Astrocyte (in vitro differentiated cells and primary cell): ENCODE measurements around the gene TATDN2. TPM values are rescaled to one million over a fixed set of nuclear protein-coding genes. Genes with fewer than 3 reads are reported as not detected.

ENCODE experiments used
- DNase-seq: peaks from one replicate; pipeline ENCODE4 v3.0.0-alpha.2; 2010; ENCODE audit warnings: low read depth
- FAIRE-seq: peaks from 2 replicates; lab custom pipeline; 2011; peaks lifted over from hg19 to GRCh38; lab: Jason Lieb, UNC
- H2AFZ ChIP-seq: 2 replicates; pipeline ENCODE4 v1.6.0; 2012; ENCODE audit warnings: low read depth, low read length, inconsistent platforms
- H3K27ac ChIP-seq: 2 replicates; pipeline ENCODE4 v1.5.1; 2011; ENCODE audit warnings: low read depth, low read length, inconsistent platforms
- H3K27me3 ChIP-seq: 2 replicates; pipeline ENCODE4 v1.6.0; 2011; ENCODE audit warnings: low read length, inconsistent platforms; ENCODE audit not compliant: insufficient read depth
- H3K36me3 ChIP-seq: 2 replicates; pipeline ENCODE4 v1.5.1; 2011; ENCODE audit warnings: low read length, inconsistent platforms; ENCODE audit not compliant: insufficient read depth
- H3K4me1 ChIP-seq: 2 replicates; pipeline ENCODE4 v1.5.1; 2011; ENCODE audit warnings: low read length, inconsistent platforms; ENCODE audit not compliant: insufficient read depth
- H3K4me2 ChIP-seq: 2 replicates; pipeline ENCODE4 v1.6.0; 2012; ENCODE audit warnings: low read length, inconsistent platforms
- H3K4me3 ChIP-seq: 2 replicates; pipeline ENCODE4 v1.5.1; 2011; ENCODE audit warnings: low read depth, mild to moderate bottlenecking, low read length, inconsistent platforms; ENCODE audit not compliant: insufficient read depth
- H3K79me2 ChIP-seq: 2 replicates; pipeline ENCODE4 v1.6.0; 2012; ENCODE audit warnings: mild to moderate bottlenecking, low read length, inconsistent platforms; ENCODE audit not compliant: insufficient read depth
- H3K9ac ChIP-seq: 2 replicates; pipeline ENCODE4 v1.6.0; 2012; ENCODE audit warnings: mild to moderate bottlenecking, low read length, inconsistent platforms
- H3K9me3 ChIP-seq: 2 replicates; pipeline ENCODE4 v1.5.1; 2012; ENCODE audit warnings: low read depth, mild to moderate bottlenecking, low read length, inconsistent platforms; ENCODE audit not compliant: insufficient read depth
- H4K20me1 ChIP-seq: 2 replicates; pipeline ENCODE4 v1.6.0; 2012; ENCODE audit warnings: low read length, inconsistent platforms; ENCODE audit not compliant: insufficient read depth
- H3K27ac Mint-ChIP-seq: one replicate; pipeline ENCODE4 v1.8.0; 2021; ENCODE audit warnings: mild to moderate bottlenecking, mixed read lengths; ENCODE audit not compliant: unreplicated experiment
- H3K27me3 Mint-ChIP-seq: one replicate; pipeline ENCODE4 v1.8.0; 2021; ENCODE audit warnings: low read depth, mixed read lengths; ENCODE audit not compliant: unreplicated experiment
- H3K36me3 Mint-ChIP-seq: one replicate; pipeline ENCODE4 v1.8.0; 2021; ENCODE audit warnings: low read depth, mixed read lengths; ENCODE audit not compliant: unreplicated experiment
- H3K4me1 Mint-ChIP-seq: one replicate; pipeline ENCODE4 v1.8.0; 2021; ENCODE audit warnings: low read depth, mixed read lengths; ENCODE audit not compliant: unreplicated experiment
- H3K4me3 Mint-ChIP-seq: one replicate; pipeline ENCODE4 v1.8.0; 2021; ENCODE audit warnings: mild to moderate bottlenecking, moderate library complexity, mixed read lengths; ENCODE audit not compliant: unreplicated experiment
- H3K9me3 Mint-ChIP-seq: one replicate; pipeline ENCODE4 v1.8.0; 2021; ENCODE audit warnings: mild to moderate bottlenecking, mixed read lengths; ENCODE audit not compliant: unreplicated experiment
- EZH2 ChIP-seq: IDR thresholded peaks from 2 replicates; pipeline ENCODE4 v1.6.1; 2012; ENCODE audit warnings: mild to moderate bottlenecking, low read length, inconsistent platforms; ENCODE audit not compliant: insufficient read depth
- total RNA-seq: library from RNA; stranded (reverse); gene quantifications from 2 replicates; pipeline ENCODE4 v1.2.1, GENCODE V29; 2021
- TF ChIP-seq, protein P1 (sequence below): IDR thresholded peaks from 2 replicates; pipeline ENCODE4 v1.5.1; 2011; ENCODE audit warnings: low read depth, mild to moderate bottlenecking, inconsistent platforms, low read length, moderate library complexity; ENCODE audit not compliant: insufficient read depth

The TATDN2 gene
- total RNA-seq, 1 donor from 2014 or later = 29.5 TPM

DNA sequence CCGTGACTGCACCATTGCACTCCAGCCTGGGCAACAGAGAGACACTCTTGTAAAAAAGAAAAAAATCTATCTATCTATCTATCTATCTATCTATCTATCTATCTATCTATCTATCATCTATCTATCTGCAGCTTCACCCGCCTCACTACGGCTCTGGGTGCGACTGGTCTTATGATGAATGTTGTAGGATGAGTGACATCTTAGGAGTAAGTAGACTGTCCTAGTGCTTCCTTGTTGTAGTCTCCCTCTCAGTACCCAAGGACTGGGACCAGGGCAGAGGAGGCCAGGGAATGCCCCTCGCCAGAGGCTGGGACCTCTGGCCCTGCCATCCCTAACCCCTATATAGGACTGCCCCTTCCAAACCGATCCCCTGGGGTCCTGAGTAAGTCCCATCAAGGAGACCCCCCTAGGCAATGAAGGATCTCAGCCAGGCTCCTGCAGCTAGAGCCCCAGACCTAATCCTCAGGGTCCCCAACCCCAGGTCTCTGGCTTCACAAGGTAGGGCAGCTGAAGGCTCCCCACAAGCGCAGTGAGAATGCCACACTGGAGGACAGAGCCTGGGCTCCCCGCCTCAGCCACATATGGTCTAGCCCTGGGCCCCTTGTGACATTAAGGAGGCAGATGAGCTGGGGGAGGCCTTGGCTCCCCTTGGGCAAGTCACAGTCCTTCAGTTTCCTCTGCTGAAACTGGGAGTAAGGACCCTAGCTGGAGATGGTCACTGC is 73.5 kb downstream of the TATDN2 start:
- H3K9me3 Mint-ChIP-seq = no peaks in the 10 kb centered on the region
- no peak for FAIRE-seq
- Histone ChIP-seq H3K9ac (no peak overlapping the region), H3K36me3 (peaks cover 23% of the 10 kb centered on the region), H3K4me1 (peaks cover 6% of the 10 kb centered on the region), H3K27ac (no peak overlapping the region), H3K79me2 (peaks cover 42% of the 10 kb centered on the region), H3K27me3 (peaks cover 14% of the 10 kb centered on the region), H3K9me3 (no peaks in the 10 kb centered on the region), H4K20me1 (peaks cover 35% of the 10 kb centered on the region), H3K4me2 (peak overlapping the region; percentile 93), H2AFZ (no peak overlapping the region), H3K4me3 (no peak overlapping the region)
- H3K27ac Mint-ChIP-seq = peak overlapping the region; percentile 77
- H3K4me1 Mint-ChIP-seq = peaks cover 22% of the 10 kb centered on the region
- peak overlapping the region; percentile 99 for H3K4me3 Mint-ChIP-seq
- H3K27me3 Mint-ChIP-seq = peaks cover 26% of the 10 kb centered on the region
- H3K36me3 Mint-ChIP-seq = peaks cover 22% of the 10 kb centered on the region
- DNase-seq = no peak
- TF ChIP-seq EZH2 = no peak
- TF ChIP-seq, protein P1, sequence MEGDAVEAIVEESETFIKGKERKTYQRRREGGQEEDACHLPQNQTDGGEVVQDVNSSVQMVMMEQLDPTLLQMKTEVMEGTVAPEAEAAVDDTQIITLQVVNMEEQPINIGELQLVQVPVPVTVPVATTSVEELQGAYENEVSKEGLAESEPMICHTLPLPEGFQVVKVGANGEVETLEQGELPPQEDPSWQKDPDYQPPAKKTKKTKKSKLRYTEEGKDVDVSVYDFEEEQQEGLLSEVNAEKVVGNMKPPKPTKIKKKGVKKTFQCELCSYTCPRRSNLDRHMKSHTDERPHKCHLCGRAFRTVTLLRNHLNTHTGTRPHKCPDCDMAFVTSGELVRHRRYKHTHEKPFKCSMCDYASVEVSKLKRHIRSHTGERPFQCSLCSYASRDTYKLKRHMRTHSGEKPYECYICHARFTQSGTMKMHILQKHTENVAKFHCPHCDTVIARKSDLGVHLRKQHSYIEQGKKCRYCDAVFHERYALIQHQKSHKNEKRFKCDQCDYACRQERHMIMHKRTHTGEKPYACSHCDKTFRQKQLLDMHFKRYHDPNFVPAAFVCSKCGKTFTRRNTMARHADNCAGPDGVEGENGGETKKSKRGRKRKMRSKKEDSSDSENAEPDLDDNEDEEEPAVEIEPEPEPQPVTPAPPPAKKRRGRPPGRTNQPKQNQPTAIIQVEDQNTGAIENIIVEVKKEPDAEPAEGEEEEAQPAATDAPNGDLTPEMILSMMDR = no peak

DNA sequence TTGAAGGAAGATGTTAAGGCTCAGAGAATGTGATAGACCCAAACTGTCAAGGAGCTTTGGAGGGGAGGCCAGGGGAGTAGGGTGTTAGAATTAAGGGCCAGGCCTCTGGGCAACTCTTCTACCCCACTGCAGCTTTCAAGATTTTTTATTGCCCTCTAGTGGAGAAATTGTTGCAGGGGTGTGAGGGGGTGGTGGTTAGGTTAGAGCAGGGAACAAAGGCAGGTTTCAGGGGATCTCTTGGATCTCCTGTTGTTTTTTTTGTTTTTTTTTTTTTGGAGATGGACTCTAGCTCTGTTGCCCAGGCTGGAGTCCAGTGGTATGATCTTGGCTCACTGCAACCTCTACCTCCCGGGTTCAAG is 74.1 kb downstream of the TATDN2 start:
- Histone ChIP-seq H2AFZ (no peak overlapping the region), H3K27ac (no peak overlapping the region), H3K27me3 (peaks cover 19% of the 10 kb centered on the region), H3K79me2 (peaks cover 36% of the 10 kb centered on the region), H3K4me1 (peaks cover 6% of the 10 kb centered on the region), H4K20me1 (peaks cover 30% of the 10 kb centered on the region), H3K36me3 (peaks cover 19% of the 10 kb centered on the region), H3K4me2 (no peak overlapping the region), H3K9ac (no peak overlapping the region), H3K4me3 (no peak overlapping the region), H3K9me3 (no peaks in the 10 kb centered on the region)
- no peak for FAIRE-seq
- Mint-ChIP-seq H3K4me3 (no peak overlapping the region), H3K36me3 (peaks cover 17% of the 10 kb centered on the region), H3K27me3 (peaks cover 27% of the 10 kb centered on the region), H3K4me1 (peaks cover 20% of the 10 kb centered on the region), H3K9me3 (no peaks in the 10 kb centered on the region), H3K27ac (no peak overlapping the region)
- no peak for TF ChIP-seq EZH2
- TF ChIP-seq, protein P1 = peak; percentile 15
- no peak for DNase-seq

- Mint-ChIP-seq H3K4me1 (peaks cover 2% of the 10 kb centered on the region), H3K27ac (no peak overlapping the region), H3K36me3 (no peaks in the 10 kb centered on the region), H3K4me3 (no peak overlapping the region), H3K27me3 (peaks cover 70% of the 10 kb centered on the region), H3K9me3 (peaks cover 2% of the 10 kb centered on the region)
- Histone ChIP-seq H3K27ac (no peak overlapping the region), H3K4me2 (no peak overlapping the region), H3K36me3 (no peaks in the 10 kb centered on the region), H3K4me1 (no peaks in the 10 kb centered on the region), H3K9ac (no peak overlapping the region), H3K9me3 (no peaks in the 10 kb centered on the region), H2AFZ (no peak overlapping the region), H3K79me2 (no peaks in the 10 kb centered on the region), H3K27me3 (peaks cover 57% of the 10 kb centered on the region), H4K20me1 (no peaks in the 10 kb centered on the region), H3K4me3 (no peak overlapping the region)
- FAIRE-seq (no peak), DNase-seq (no peak)
- TF ChIP-seq EZH2 = no peak
These were observed 79.3 kb downstream of the TATDN2 start for GRCh38 chr3:10327592-10327991.
